ENCODE results near the gene IRF2.

The IRF2 gene

GRCh38 chr4:184368290-184368689 is 106.1 kb downstream of the IRF2 start:
- DNase-seq (ENCODE audit: low read depth) = no peak

GRCh38 chr4:184364100-184364921 is 110.0 kb downstream of the IRF2 start:
- no peak for DNase-seq (ENCODE audit: low read depth)

GRCh38 chr4:184363258-184363657 is 111.1 kb downstream of the IRF2 start:
- no peak for DNase-seq (ENCODE audit: low read depth)

- no peak for DNase-seq (ENCODE audit: low read depth)
Observed at GRCh38 chr4:184362396-184362795, 112.0 kb downstream of the IRF2 start.

- DNase-seq (ENCODE audit: low read depth) = no peak
Observed at GRCh38 chr4:184361443-184361842, 112.9 kb downstream of the IRF2 start.

GRCh38 chr4:184359888-184360287 is 114.5 kb downstream of the IRF2 start:
- no peak for DNase-seq (ENCODE audit: low read depth)

GRCh38 chr4:184358521-184359232 is 115.7 kb downstream of the IRF2 start:
- no peak for DNase-seq (ENCODE audit: low read depth)

GRCh38 chr4:184357772-184358171 is 116.6 kb downstream of the IRF2 start:
- no peak for DNase-seq (ENCODE audit: low read depth)

- no peak for DNase-seq (ENCODE audit: low read depth)
Observed at GRCh38 chr4:184357165-184357564, 117.2 kb downstream of the IRF2 start.

GRCh38 chr4:184356366-184356765 is 118.0 kb downstream of the IRF2 start:
- no peak for DNase-seq (ENCODE audit: low read depth)

GRCh38 chr4:184355857-184356256 is 118.5 kb downstream of the IRF2 start:
- no peak for DNase-seq (ENCODE audit: low read depth)

- no peak for DNase-seq (ENCODE audit: low read depth)
Observed at GRCh38 chr4:184355111-184355604, 119.2 kb downstream of the IRF2 start.

GRCh38 chr4:184352891-184353290 is 121.5 kb downstream of the IRF2 start:
- no peak for DNase-seq (ENCODE audit: low read depth)

- no peak for DNase-seq (ENCODE audit: low read depth)
Observed at GRCh38 chr4:184351560-184352451, 122.5 kb downstream of the IRF2 start.

GRCh38 chr4:184350964-184351363 is 123.4 kb downstream of the IRF2 start:
- DNase-seq (ENCODE audit: low read depth) = no peak

- no peak for DNase-seq (ENCODE audit: low read depth)
Observed at GRCh38 chr4:184350213-184350817, 124.0 kb downstream of the IRF2 start.

GRCh38 chr4:184349283-184350039 is 124.9 kb downstream of the IRF2 start:
- no peak for DNase-seq (ENCODE audit: low read depth)

- no peak for DNase-seq (ENCODE audit: low read depth)
Observed at GRCh38 chr4:184348311-184349233, 125.8 kb downstream of the IRF2 start.

- DNase-seq (ENCODE audit: low read depth) = no peak
Observed at GRCh38 chr4:184347251-184348239, 126.8 kb downstream of the IRF2 start.

All from stimulated activated CD8-positive, alpha-beta memory T cell treated with anti-CD3 and anti-CD28 coated beads, Interleukin-15, amount 100 ng/mL, for 1 hour (primary cell).